DOHH2 (cell line): Measurements from ENCODE around the gene GRB10.

Source experiments
- CTCF ChIP-seq: fragments of 200-600 bp; sonication (generic); IDR thresholded peaks from one replicate; pipeline ENCODE4 v1.5.1; 2014; ENCODE audit warnings: antibody characterized with exemption, mild to moderate bottlenecking, low read depth, low read length; ENCODE audit not compliant: poor library complexity, severe bottlenecking
- EZH2phosphoT487 ChIP-seq: fragments of 200-600 bp; sonication (generic); IDR thresholded peaks from 2 replicates; pipeline ENCODE4 v1.6.1; 2017; ENCODE audit warnings: borderline replicate concordance, mild to moderate bottlenecking, antibody characterized with exemption, low read length, moderate library complexity, mixed read lengths

GRCh38 chr7:50627824-50628361 is 154.8 kb downstream of the GRB10 start:
- TF ChIP-seq CTCF: no peak
- TF ChIP-seq EZH2phosphoT487: no peak
